ENCODE data around the gene PCBD1.
A peak's percentile ranks its signal among the peaks of the same experiment; 100 is the strongest.
"Not testable (repeated sequence)": the region's sequence is repeated elsewhere in the genome, so short reads cannot be mapped to it uniquely, and the experiment has no call there.

PCBD1 gene

DNA sequence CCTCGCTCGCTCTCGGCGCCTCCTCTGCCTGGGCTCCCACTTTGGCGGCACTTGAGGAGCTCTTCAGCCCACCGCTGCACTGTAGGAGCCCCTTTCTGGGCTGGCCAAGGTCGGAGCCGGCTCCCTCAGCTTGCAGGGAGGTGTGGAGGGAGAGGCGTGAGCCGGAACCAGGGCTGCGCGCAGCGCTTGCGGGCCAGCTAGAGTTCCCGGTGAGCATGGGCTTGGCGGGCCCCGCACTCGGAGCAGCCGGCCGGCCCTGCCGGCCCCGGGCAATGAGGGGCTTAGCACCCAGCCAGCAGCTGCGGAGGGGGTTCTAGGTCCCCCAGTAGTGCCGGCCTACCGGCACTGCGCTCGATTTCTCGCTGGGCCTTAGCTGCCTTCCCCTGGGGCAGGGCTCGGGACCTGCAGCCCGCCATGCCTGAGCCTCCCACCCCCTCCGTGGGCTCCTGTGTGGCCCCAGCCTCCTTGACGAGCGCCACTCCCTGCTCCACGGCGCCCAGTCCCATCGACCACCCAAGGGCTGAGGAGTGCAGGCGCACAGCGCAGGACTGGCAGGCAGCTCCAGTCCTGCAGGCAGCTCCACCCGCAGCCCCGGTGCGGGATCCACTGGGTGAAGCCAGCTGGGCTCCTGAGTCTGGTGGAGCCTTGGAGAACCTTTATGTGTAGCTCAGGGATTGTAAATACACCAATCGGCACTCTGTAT is 26.7 kb downstream of the PCBD1 start:
- not testable (repeated sequence) for DNase-seq

- peak; percentile 5 for DNase-seq
Observed at GRCh38 chr10:70858759-70859158, 29.6 kb downstream of the PCBD1 start.

DNA sequence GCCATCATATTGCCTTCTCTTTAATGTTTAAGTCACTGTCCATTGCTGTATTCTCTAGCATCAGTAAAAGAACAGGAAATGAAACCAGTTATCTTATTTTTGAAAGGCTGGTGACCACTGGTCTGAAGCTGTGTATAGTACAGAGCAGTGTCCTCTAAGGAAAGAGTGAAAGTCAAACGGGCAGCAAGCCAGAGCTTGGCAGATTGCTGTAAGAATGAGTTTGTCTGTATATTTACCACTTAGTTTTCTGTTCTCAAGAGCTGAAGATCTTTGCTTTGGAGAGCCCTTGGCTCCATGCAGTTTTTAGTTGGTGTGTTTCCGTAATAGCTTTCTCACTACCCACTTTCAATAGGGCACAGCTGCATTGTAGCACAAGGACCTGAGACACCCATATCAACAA is 31.9 kb downstream of the PCBD1 start:
- no peak for DNase-seq

DNA sequence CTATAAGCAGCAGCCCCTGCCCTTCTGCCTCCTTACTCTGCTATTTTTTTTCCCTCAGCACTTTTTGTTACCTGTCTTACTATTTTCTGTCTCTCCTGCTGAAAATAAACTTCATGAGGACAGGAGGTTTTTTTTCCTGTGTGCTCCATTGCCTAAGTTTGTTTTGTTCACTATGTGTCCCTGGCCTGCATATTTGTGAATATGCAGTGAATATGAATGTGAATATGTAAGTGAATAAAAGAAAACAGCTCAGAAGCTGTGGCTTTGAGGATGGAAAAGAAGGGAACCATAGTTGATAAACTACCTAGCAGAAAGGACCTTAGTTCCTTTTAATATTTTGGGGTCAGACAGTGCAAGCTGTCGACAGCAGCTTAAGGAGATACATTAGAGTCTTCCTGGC is 34.9 kb downstream of the PCBD1 start:
- DNase-seq: no peak

DNA sequence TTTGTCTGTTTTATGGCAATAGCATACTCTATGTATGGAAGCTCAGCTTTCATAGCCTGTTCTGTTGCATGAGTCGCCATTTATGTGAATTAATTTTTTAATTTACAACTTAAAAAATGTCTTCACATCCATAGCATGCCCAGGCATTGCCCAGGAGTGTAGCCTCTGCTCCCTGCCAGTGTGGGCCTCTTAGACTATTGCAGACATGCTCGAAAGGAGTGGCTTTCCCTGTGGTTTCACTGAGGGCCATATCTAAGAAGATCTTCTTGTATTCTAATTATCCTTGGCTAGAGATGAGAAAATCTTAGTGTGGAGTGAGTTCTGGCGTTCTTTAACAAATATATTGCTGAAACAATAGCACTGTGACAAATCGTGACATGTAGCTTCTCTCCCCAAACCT is 35.3 kb downstream of the PCBD1 start:
- no peak for DNase-seq

DNA sequence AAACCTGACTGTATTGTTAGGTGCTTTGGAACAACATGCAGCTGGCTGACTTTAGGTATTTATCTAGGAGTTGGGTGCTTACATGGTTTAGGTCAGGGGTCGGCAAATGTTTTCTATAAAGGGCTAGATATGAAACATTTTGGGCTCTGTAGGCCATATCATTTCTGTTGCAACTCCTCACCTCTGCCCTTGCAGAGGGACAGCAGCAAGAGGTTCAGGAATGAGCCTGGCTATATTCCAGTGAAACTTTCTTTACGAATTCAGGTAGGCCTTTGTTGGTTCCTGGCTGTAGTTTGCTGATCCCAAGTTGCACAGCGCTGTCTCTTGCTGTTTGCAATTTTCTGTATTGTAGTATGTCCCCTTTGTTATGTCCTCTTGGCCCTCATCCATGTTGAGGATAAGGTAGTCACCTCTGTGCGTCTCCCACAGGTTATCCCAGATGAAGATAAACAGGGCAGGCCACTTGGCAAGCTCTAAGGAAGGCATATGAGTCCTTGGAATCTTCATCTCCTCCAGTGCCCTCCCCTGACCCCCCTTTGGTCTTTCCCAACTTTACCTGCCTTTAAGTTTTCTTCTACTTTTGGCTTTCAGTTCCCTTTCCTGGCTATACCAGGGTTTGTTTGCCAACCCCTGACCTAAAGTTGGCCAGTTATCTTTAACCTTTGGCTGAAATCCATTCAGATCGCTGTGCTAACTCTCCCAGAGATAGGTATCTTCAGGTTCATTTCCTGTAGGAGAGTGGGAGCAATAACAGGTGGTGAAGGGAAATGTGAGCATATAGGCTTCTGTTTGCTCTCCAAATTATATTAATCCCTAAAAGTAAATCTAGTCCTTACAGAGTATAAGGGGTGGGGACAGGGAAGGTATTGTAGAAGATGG is 36.5 kb downstream of the PCBD1 start:
- DNase-seq: no peak

DNA sequence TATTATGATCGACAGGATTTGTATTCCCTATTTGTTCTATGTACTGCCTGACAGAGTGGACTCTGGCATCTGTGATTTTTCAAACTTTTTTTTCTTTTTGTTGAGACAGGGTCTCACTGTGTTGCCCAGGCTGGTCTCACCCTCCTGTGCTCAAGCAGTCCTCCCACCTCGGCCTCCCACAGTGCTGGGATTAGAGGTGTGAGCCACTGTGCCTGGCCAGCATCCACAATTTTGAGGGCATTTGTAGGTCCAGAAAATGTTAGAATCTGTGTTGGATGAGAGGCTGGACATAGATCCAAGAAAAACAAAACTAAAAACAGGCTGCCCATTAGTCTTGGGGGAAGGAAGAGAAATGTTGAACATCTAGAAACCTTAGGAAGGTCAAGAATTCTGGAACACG is 38.3 kb downstream of the PCBD1 start:
- DNase-seq: no peak

- no peak for DNase-seq
Observed at GRCh38 chr10:70849582-70850016, 38.8 kb downstream of the PCBD1 start.

DNA sequence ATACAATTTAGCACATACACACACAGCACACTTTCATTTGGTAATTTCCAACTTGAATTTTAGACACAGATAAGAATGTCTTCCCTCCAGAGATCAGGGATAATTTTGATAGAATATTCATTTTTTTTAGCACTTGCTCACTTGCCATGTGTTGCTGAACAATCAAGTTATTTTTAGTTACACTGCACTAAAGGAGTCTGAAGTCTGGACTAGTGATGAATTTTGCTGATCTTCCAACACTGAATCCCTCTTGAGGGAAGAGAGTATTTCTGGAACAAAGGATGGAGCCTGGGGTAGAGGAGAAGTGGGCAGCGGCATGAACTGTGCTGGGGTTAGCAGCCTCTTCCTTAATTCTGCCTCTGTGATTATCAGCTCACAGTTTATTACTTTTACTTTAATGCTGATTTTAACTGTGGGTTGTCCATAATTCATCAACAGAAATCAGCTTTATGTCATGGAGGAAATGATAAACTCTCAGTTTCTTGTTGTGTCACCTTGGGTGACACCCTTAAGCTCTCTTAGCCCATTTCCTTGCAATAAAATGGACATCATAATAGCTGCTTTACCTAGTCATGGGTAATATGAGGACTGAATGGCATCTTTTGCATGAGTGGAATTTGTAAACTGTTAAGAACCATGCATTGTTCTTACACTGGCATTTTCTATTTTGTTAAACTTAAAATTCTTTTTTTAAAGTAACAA is 40.6 kb downstream of the PCBD1 start:
- no peak for DNase-seq

DNA sequence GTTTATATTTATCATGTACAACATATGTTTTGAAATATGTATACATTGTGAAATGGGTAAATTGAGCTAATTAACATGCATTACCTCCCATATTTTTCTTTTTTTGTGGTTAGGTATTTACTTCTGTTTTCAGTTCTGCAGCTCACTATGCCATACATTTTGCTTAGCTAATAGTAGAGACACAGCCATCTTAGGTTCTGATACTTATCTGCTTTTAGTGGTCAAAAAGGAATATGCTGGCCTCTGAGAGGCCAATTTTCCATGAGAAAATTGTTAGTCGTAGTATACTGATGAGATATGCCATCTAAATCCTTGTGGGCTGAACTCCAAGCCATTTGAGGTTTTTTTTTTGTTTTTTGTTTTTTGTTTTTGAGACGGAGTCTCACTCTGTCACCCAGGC is 41.6 kb downstream of the PCBD1 start:
- DNase-seq: no peak

GRCh38 chr10:70845816-70846215 is 42.5 kb downstream of the PCBD1 start:
- DNase-seq: no peak

- DNase-seq: no peak
Observed at GRCh38 chr10:70845256-70845655, 43.1 kb downstream of the PCBD1 start.

- DNase-seq: peak; percentile 39
Observed at GRCh38 chr10:70843776-70844489, 44.4 kb downstream of the PCBD1 start.

GRCh38 chr10:70843333-70843732 is 45.0 kb downstream of the PCBD1 start:
- no peak for DNase-seq

GRCh38 chr10:70840836-70841235 is 47.5 kb downstream of the PCBD1 start:
- DNase-seq: no peak

DNA sequence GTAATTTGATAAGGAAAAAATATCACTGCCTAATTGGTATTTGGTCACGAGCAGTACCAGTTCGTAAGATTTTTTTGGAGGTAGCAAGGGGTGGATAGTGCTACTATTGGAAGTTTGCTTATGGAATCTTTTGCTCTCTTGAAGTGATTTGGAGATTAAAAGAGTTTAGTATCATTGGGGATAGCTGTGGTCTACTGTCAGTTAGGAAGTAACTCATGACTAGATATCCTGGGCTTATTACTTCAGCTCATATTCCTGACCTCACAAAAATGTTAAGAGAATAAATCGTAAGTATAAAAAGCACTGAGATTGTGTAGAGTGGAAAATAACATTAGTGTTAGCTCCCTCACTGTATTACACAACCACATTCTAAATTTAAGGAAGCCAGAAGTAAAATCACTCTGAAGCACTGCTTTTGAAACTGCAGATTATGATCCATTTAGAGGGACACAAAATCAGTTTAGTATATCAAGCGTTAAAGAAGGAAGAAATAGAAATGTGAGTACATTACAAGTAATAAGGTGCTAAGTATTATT is 50.0 kb downstream of the PCBD1 start:
- DNase-seq: no peak

DNA sequence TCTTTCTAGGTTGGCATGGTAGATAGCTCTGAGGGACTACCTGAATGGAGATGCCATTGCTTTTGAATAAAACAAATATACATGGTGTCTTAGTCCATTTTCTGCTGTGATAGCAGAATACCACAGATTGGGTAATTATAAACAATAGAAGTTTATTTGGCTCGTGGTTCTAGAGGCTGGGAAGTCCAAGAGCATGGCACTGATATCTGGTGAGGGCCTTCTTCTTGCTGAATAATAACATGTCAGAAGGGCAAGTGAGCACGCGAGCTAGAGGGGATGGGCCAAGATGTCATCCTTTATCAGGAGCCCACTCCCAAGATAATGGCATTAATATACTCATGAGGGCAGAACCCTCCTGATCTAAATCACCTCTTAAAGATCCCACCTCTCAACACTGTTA is 50.7 kb downstream of the PCBD1 start:
- DNase-seq: no peak

DNA sequence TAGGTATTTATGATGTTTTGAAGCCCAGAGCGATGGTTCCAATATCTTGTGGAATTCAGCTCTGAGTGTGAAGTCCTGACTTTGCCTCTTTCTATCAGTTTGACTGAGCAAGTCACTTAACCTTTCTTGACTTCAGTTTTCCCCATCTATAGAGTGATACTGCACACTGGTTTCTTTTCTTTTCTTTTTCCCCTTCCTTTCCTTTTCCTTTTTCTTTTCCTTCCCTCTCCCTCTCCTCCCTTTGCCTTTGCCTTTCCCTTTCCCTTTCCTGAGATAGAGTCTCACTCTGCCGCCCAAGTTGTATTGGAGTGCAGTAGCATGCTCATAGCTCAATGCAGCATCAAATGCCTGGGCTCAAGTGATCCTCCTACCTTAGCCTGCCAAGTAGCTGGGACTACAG is 52.0 kb downstream of the PCBD1 start:
- no peak for DNase-seq

DNA sequence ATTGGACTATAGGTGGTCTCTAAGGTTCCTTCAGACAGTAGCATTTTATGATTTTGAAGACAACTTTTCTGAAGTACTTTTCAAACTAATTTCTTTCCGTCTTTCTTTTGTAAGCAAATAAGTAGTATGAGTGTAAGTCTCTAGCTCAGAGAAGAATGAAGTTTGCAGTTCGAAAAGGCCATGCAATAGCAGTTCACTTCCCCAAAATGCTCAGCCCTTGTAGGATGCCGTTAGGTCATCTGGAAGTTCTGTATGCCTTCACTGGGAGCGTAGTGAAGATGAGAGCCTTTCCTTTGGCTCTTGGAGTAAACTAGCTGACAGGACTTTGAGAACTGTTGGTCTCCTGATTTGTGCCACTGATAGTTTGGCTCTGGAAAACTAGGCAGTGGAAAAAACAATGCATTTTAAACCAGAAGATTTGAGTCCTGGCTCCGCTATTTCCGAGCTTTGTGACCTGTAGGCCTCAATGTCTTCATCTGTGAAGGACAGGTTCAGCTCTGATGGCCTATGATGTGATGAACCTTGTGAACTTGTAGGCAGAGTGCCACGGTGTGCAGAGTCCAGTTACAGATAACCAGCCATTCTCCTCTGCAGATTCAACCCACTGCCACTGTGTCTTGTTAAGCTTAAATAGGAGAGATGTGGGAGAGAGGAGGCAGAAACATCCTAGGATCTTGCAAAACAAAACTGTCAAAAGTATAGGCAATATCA is 53.8 kb downstream of the PCBD1 start:
- DNase-seq: no peak

DNA sequence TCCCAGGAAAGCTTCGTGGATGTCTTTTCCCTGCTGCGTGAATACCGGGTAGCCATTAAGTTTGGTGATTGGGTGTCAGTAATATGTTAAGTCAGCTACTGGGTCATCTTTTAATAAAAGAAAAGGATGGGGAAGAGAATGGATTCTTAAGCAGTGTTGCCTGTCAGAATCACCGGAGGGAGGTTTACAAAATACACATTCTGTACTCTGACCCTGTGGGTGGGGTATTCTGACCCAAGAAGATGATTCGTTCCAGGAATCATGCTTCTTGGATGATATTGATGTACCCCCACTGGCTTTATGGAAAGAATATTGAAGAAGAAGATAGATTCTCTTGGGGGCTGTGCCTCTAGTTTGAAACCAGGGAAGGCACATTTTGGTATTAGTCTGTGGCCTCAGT is 54.3 kb downstream of the PCBD1 start:
- no peak for DNase-seq

DNA sequence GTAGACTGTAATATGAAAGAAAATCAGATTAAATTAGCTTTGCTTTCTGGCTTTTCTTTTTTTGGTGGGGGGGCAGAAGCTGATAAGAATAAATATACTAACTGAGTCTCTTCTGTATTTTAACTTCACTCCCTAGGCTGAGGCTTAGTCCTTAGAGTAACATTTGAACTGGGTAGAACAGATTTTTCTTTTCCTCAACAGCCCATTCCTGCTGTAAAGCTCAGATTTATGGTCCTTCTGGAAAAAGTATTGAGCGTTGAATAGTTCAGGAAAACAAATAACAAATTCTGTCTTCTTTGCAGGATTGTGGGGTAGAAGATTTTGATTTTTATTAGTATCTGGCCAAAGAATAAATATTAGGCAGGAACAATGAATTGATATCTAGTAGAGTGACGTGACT is 54.8 kb downstream of the PCBD1 start:
- no peak for DNase-seq
